Skeletal muscle cell (primary cell): ENCODE measurements around the gene HEYL.

Experiments used
- DNase-seq: peaks from one replicate; pipeline ENCODE4 v3.0.0-alpha.2; 2010; ENCODE audit warnings: low read depth
- H3K4me3 ChIP-seq: 2 replicates; pipeline ENCODE4 v1.5.1; 2011; ENCODE audit warnings: low read depth, mild to moderate bottlenecking, control low read depth, low read length, moderate library complexity

HEYL gene

DNA sequence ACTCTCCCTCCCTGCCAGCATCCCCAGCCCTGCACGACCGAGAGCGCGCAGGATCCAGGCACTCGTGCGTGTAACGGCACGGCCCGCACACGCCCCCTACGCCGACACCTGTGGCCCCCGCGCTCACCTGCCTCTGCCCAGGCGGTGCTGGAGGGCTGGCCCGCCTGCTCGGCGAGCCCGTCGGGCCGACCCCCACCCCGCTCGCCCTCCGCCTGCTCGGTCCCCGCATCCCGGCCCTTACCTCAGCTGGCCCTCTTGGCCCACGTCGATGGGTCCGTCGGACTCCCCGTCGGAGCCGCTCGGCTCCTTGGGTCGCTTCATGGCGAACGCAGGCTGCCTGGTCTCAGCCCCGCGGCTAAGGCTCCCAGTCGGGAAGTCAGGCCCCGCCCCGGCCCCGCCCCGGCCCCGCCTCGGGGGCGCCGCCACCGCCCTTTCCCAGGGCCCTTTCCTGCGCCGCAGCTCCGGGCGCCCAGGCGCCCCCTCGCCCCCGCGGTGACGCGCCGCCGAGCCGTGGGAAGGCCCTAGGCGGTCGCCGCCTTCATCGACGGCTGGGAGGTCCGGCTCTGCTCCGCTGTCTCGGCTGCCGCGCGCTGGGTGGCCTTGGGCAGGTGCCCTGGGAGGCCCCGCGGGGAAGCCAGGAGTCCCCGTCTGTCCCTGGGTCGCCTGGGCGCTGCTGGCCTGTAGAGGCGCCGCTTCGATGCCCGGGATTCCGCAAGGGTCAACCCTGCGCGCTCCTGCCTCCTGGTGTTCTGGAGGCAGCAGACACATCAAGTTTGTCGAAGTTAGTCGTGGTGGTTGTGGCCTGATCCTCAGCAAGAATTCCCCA is at the start of gene HEYL:
HEYL (minus strand) TSS at position 339 of the 826 bp plus-strand sequence; CDS start at position 321, 18 bp downstream.
- H3K4me3 ChIP-seq: peak within 1 kb of the TSS; percentile 57
- DNase-seq: no peak

DNA sequence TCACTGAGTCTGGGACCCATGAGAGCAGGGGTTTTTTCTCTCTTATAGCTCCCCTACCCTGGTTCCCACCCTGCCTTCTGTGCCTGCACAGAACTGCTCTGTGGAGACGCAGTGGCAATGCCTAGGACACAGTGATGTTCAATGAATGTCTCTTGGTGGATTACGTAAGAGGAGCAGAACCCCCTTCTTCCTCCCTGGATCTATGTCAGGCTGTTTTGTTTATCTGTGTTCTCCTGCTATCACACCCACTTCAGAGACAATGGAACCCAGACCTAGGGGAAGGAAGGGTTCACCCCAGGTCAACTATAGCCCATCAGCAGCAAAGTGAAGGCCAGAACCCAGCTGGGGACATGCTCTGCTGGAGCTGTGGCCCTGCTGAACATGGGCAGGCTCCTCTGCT is 49.8 kb upstream of the HEYL start:
- no peak for DNase-seq
- H3K4me3 ChIP-seq: no peak overlapping the region

DNA sequence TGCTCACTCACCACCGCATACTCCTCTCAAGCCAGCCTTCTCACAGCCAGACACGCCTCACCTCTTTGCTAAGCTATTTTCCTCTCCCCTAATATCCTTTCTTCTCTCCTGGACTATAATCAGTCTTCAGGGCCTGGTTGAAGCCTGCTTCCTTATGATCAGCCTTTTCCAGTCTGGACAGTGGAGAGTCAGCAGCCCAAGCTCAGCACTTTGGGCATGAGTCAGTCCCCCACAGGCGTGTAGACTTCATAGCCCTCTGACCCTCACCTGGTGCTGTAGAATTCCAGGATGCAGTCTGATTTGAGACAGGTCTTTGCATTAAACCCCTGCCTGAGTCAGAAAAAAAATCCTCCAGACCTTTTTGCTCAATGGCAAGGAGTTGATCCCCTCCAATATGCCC is 49.3 kb upstream of the HEYL start:
- DNase-seq: no peak
- no peak overlapping the region for H3K4me3 ChIP-seq

DNA sequence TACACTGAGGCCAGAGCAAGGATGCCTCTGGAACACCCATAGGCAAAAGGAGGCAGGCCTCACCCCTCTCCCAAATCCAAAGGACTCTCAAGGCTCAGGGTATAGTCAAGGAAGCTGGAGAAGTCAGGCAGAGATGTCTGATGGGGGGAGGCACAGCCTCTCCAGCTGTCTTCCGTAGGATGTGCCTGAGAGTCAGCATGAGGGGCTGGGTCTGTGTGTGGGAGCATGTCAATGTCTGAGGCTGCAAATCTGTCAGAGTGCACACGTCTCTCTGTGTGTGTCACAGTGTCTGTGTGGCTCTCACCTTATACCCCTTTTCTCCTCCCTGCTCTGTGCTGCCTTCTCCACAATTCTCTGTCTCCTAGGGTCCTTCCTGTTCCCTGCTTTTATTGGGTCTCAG is 47.8 kb upstream of the HEYL start:
- no peak for DNase-seq
- no peak overlapping the region for H3K4me3 ChIP-seq

DNA sequence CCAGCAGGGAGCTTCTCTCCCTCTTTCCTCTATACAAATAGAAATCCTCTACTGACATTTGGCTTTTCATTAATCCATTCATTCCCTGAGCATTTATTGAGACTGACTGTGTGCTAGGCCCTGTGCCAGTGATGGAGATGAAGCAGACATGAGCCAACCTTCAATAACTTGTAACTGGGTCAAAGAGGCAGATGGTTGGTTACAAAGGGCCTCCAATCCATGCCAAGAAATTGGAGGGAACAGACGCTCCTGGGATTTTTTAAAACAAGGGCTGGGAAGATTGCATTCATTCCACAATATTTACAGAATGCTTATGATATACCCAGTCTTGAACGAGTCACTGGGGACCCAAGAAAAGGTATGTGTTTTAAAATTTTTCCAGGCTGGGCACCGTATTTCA is 45.6 kb upstream of the HEYL start:
- no peak for DNase-seq
- H3K4me3 ChIP-seq: no peak overlapping the region

DNA sequence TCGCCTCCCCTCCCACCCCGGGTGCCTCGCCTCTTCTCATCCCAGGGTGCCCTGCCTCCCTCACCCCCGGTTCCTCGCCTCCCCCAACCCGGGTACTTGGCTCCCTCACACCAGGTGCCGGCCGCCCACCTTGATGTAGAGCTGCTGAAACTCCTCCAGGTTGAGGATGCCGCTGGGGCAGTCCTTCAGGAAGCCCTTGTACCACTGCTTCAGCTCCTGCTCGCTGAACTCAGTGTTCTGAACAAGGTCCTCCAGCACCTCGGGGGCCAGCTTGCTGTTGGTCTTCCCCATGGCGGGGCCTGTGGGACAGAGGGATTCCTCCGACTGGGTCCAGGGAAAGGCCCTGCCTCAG is 44.8 kb upstream of the HEYL start:
- no peak overlapping the region for H3K4me3 ChIP-seq
- DNase-seq: no peak

DNA sequence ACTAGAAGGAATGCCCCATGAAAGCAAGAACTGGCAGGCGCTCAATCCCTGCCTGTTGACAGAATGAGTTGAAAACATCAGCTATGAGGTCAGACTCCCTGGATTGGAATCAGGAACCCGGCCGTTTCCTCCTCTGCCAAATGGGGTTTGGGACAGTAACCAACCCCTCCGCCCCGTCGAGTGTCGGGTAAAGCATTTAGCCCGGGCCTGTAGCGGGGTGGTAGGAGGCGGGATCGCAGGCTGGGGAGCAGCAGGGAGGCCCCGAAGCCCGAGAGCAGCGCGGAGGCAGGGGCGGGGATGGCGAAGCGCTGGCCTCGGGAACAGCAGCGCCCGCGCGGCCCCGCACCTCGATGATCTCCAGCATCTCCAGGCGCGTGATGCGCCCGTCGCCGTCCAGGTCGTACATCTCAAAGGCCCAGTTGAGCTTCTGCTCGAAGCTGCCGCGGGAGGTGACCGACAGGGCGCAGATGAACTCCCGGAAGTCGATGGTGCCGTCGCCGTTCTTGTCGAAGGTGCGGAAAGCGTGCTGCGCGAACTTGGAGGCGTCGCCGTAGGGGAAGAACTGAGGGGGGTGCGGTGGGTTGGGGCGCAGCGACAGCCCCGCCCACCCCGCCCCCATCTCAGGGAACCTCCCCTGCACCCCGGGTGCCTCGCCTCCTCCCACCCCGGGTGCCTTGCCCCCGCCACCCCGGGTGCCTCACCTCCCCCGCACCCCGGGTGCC is 44.3 kb upstream of the HEYL start:
- H3K4me3 ChIP-seq: no peak overlapping the region
- DNase-seq: no peak

DNA sequence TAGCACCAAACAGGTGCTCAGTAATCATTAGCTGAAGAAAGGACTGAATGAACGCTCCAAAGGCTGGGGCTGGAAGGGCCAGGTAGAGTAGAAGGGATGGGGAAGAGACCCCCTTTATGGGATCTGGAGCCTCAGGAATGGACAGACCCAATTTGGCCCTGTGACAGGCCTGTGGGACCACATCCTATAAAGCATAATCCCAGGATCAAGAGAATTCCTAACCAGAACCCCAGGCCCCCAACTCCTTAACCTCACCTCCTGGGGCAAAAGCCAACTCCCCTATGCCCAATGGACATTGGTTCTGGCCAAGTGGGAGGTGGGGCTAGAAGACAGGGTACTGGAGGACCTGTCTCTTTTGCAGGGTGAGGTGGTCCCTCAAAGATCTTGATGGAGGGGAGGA is 42.6 kb upstream of the HEYL start:
- no peak for DNase-seq
- no peak overlapping the region for H3K4me3 ChIP-seq

DNA sequence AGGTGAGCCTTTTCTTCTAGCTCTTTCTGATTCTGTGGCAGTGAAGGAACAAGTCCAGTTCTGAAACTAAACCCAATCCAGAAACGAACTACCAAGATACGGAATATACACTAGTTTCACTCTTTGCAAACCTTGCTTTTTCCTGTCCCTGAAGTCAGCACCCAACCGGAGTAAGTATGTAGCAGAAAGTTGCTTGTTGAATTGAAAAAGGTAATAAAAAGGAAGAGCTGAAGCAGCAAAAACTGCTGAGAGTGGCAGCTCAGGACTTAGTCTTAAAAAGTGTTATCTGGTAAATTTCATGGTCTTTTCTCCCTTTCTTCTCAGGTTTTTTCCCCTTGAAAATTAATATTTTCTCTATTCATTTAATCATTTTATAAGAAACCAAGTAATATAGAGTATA is 41.9 kb upstream of the HEYL start:
- no peak for DNase-seq
- H3K4me3 ChIP-seq: no peak overlapping the region

DNA sequence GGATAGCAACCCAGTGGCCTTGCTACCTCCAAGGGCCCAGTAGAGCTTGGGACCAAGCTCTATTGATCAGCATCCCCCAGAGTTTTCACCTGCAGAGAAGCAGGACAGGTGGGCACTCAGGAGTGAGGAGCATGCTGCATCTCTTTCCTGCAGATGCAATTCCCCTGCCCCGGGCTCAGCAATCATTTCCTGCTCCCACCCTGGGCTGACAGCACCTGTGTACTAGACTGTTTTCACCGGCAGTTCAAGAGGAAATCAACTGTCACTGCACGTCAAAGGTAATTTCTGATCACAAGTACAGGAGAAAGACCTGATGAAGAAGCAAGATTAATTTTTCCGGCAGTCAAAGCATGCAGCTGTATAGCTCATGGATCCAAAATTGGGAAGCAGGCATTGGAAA is 41.3 kb upstream of the HEYL start:
- DNase-seq: no peak
- no peak overlapping the region for H3K4me3 ChIP-seq

DNA sequence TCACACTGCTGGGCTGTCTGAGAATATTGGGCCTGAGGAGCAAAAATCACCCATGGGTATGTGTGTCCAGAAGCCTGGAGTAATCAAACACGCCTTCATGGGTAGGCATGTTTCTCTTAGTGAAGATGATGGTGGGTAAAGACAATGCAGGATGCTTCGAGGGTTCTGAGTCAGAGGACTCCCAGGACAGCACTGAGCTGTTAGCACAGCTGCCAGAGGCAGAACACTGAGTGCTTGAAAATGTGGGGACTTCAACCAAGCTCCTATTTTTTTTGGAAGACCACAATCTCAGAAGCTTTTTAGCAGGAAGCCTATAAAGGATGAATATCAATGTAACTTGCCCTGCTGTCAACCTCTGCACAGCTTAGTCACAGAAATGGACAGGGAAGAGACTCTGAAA is 40.4 kb upstream of the HEYL start:
- no peak overlapping the region for H3K4me3 ChIP-seq
- DNase-seq: peak; percentile 12

DNA sequence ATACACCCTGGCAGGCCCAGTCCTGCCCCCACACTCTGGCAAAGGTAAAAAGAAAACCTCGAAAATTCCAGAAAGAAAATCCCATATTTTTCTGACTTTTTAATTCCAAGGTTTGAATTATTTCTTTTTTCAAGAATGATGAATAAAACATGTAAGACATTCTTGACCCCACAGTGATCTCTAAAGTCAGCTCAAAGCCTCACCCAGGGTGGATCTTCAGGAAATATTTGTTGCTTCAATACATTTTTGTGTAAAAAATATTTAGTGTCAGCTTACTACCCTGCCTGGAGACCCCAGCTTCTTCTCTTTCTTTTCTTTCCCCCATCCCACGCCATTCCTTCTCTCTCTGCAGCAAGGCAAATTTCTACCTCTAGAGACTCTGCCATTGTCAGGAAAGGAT is 39.4 kb upstream of the HEYL start:
- no peak for DNase-seq

DNA sequence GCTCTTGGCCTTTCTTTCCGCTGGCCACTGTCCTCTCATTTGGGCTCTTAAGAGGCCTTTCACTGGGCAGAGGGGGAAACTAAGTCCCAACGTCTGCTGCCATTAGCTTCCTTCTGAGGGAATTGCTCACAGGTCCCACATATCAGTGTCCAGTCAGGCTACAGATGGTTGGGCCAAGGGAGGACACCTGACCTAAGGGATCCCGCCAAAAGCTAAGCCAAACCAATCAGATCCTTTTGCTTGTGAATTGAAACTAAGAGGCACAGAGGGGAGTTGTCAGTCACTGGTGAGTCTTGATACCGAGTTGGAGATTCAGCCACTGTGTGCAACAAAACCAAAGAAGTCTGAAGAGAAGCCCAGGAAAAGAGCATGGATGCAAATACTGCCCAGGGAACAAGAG is 38.2 kb upstream of the HEYL start:
- no peak overlapping the region for H3K4me3 ChIP-seq
- DNase-seq: no peak

More for the DNA sequence above, 39.4 kb upstream of the HEYL start:
- H3K4me3 ChIP-seq: no peak overlapping the region

DNA sequence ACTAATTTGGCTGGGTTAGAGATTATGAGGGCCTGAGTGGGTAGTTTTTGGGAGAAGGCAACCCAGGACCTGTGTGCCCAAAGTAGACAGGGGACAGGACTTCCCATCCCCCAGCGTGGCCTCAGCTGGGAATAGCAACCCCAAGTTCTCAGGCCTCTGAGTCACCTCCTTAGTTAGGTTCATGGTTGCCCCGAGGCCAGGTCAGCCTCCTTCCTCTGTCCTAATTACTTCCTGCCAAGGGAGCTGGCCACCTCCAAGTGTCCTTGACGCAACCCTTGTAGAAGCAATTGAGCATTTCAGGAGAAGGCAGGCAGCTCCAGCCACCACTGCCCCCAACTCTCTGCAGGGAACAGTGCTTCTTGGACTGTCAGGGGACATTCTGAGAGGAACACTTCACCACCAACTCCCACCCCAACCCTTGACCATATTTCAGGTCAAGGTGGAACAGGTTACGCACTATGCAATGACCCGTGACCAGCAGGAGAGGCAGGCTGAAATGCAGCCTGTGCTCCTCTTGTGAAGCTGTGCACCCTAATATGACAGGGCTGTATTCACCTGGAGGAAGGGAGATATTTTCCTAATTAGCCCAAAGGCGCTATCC is 37.6 kb upstream of the HEYL start:
- no peak overlapping the region for H3K4me3 ChIP-seq
- DNase-seq: no peak

DNA sequence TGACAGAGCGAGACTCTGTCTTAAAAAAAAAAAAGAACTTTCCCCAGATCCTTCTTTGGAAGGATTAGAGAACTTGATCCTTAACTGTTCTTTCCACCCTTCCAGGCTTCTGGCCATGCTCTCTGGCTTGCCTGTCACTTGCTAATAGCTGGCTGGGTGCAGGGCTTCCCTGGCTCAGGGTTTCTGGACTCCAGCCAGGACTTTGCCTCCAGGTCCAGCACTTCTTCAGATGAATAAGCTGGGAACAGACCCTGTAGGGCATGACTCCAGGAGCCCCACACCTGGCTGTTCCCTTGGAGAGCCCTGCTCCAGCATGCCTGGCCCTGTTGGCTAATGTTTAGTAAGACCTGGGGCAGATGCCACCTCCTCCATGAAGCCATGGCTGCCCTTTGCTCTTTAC is 35.8 kb upstream of the HEYL start:
- no peak overlapping the region for H3K4me3 ChIP-seq
- DNase-seq: no peak

DNA sequence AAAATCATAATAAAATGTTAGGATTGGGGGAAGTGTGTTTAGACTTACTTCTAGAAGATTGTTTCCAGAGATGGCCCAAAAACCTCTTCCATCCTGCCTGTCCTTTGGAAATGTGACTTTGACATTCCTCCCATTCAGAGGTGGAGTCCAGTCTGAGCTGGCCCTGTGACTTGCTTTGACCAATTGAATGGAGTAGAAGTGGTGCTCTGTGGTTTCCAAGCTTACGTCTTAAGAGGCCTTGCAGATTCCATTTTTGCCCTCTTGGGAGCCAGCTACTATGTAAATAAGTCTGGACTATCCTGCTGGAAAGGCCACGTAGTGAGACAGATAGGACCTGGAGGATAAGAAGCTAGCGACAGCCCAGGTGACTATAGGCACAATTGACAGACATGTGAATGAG is 33.8 kb upstream of the HEYL start:
- H3K4me3 ChIP-seq: no peak overlapping the region
- DNase-seq: no peak

DNA sequence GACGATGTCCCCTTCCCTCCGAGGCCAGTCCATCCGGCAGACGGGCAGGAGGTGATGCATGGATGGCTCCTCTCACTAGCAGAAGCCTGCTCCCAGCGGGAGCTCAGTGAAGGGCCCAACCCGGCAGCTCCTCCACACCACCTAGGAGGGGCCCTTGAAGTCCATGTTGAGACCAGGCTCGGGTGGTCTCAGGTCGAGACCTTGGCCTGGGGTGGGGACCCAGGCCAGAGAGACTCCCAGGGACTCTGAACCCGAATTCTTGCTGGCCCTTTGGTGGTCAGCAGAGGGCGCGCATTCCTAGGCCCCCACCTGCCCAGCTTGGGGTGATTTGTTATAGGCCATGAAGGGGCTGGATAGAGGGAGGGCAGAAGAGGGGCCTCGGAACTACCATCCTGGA is 33.1 kb upstream of the HEYL start:
- H3K4me3 ChIP-seq: peak overlapping the region; percentile 44
- DNase-seq: no peak

DNA sequence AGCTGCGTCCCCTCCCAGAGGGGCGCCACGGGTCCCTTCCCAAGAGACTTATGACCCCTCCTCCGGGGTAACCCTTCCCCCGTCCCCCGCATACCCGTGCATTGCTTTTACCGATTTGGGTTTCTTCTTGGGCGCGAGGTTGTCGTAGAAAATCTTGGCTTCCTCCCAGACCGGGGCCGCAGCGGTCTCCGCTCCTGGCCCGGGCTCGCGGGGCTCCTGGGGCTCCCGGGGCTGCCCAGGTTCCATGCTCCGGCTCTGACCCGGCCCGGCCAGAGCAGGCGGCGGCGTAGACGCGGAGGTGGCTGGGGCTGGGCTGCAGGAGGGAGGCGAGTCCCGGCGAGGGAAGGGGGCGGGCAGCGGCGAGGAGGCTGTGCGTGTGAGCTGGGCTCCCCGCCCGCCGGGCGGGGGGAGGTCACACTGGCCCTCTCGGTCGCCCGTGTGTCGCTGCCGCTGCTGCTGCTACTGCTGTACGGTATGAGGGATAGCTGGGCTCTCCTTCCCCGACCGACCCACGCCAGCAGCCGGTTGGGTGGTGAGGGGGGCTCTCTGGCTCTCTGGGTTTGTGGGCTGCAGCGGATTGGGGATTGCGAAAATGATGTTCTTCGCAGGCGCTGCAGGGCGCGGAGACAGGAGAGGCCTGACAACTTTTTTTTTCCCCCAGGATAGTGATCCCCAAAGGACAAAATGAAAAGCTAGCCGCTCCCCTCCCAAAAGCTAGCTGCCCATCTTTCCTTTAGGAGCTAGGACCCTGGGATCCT is 32.5 kb upstream of the HEYL start, which contains the start of gene NT5C1A:
NT5C1A (minus strand) TSS at position 315 of the 758 bp plus-strand sequence; CDS start at position 246, 69 bp downstream.
- no peak for DNase-seq
- peak within 1 kb of the TSS; percentile 44 for H3K4me3 ChIP-seq

DNA sequence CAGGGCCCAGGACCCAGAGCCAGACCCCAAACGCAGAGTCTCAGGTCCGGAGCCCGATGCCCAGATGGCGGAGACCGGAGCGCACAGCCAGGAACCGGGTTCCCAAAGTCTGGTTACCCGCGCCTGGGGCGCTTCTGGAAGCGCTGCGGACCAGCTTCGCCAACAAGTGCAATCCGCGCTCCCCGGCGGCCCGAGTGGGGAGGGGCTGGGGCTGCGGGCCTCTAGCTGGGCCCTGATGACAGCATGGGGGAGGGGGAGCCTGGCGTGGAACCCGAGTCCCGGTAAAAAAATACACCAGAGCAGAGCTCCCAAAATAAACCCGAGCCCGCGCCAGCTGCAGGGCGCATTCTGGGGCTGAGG is 32.0 kb upstream of the HEYL start:
- peak overlapping the region; percentile 44 for H3K4me3 ChIP-seq
- DNase-seq: no peak

DNA sequence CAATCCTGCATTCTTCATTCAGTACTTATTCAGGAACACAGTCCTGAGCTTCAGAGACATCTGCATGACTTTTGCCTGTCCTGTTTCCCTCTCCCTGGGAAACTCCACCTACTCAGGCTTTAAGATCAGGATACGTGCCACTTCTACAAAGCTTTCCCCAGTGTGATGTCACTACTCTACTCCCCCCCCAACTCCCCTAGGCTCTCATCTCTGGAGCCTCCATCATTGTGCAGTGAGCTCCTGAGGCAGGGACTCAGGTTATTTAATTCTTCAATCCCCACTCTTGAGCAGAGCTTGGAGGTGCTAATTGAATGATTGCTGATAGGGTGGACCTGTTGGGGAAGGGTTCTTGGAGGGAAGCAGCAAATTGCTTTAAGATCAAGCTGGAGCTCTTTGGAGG is 31.2 kb upstream of the HEYL start:
- no peak for DNase-seq
- H3K4me3 ChIP-seq: no peak overlapping the region
